Kidney (tissue), 14 donors: Measurements from ENCODE around the gene PAM16. TPM values are rescaled to one million over a fixed set of nuclear protein-coding genes. Genes with fewer than 3 reads are reported as not detected.

Source experiments
- DNase-seq, 5 donors: peaks; one replicate each; pipeline ENCODE4 v3.0.0-alpha.2; 2013 to 2020
- FAIRE-seq: peaks from 2 replicates; lab custom pipeline; 2012; peaks lifted over from hg19 to GRCh38; lab: Jason Lieb, UNC
- H3K27ac ChIP-seq, 2 donors: one replicate each; pipeline ENCODE4 v1.7.0; 2013; ENCODE audit warnings: low read depth in 2 of 2, low read length in 2 of 2, inconsistent platforms in 1 of 2
- H3K27me3 ChIP-seq: one replicate; pipeline ENCODE4 v1.7.1; 2013; ENCODE audit warnings: low read length, inconsistent platforms; ENCODE audit not compliant: control insufficient read depth, insufficient read depth
- H3K36me3 ChIP-seq, 3 donors: one replicate each; pipeline versions ENCODE4 v1.7.0 to v1.7.1; 2013; ENCODE audit warnings: low read length in 3 of 3, control low read depth in 1 of 3, inconsistent platforms in 1 of 3; ENCODE audit not compliant: insufficient read depth in 3 of 3, control insufficient read depth in 2 of 3
- H3K4me1 ChIP-seq, 3 donors: one replicate each; pipeline versions ENCODE4 v1.7.0 to v1.7.1; 2013; ENCODE audit warnings: low read length in 3 of 3, inconsistent platforms in 1 of 3, low read depth in 1 of 3; ENCODE audit not compliant: control insufficient read depth in 2 of 3, insufficient read depth in 2 of 3
- H3K4me3 ChIP-seq, 3 donors: one replicate each; pipeline versions ENCODE4 v1.7.0 to v1.8.1; 2013; ENCODE audit warnings: low read length in 3 of 3, control low read depth in 1 of 3, inconsistent platforms in 1 of 3
- H3K9ac ChIP-seq, 3 donors: one replicate each; pipeline versions ENCODE4 v1.7.0 to v1.7.1; 2013; ENCODE audit warnings: low read length in 3 of 3, control low read depth in 1 of 3, inconsistent platforms in 1 of 3
- H3K9me3 ChIP-seq, 3 donors: one replicate each; pipeline versions ENCODE4 v1.7.0 to v1.7.1; 2013; ENCODE audit warnings: low read length in 3 of 3, control low read depth in 1 of 3, inconsistent platforms in 1 of 3; ENCODE audit not compliant: control insufficient read depth in 2 of 3, insufficient read depth in 1 of 3
- CTCF ChIP-seq: IDR thresholded peaks from 3 replicates; pipeline ENCODE4 v1.5.1; 2012; ENCODE audit warnings: mild to moderate bottlenecking, moderate library complexity, borderline replicate concordance; ENCODE audit not compliant: insufficient read depth; ENCODE audit errors: extremely low read depth
- intact Hi-C: fragments of 100-400 bp; cut with DNase I; formaldehyde crosslinking; loops from one replicate; pipeline ENCODE4 v1.11.1; 2022
- polyA plus RNA-seq: library from polyadenylated mRNA; stranded (reverse); fragments of 350-450 nt; fragmentation: Illumina TruSeq; extraction: RNeasy Lipid Tissue Mini Kit (QIAGEN cat#74804); gene quantifications from one replicate; pipeline ENCODE4 v1.2.3, GENCODE V29; 2014; ENCODE audit warnings: low read depth, low replicate concordance; ENCODE audit not compliant: insufficient read depth
- total RNA-seq: library from RNA; stranded (reverse); fragmentation: NEBNext Ultra II Directional; extraction: Animal tissue kit (Norgen Biotek cat#: 25700); gene quantifications from one replicate; pipeline ENCODE4 v1.2.1, GENCODE V29; 2021
- donor health status: control.
- donor health status: control.
- donor health status: control.
- donor health status: control.
- donor health status: control.
- donor health status: DM: yes; HTN: yes; CAD: no.
- donor health status: Normal renal cell carcinoma (clear cell type).

The PAM16 gene
- total and polyA plus RNA-seq, 2 donors from 2014 or later = 29.4 to 61.1 TPM

- H3K4me3 ChIP-seq = no peak overlapping the region
- H3K9ac ChIP-seq = no peak overlapping the region
- intact Hi-C loops = no loop called here
- DNase-seq = peak in 1 of 5 donors; percentile 73
- peaks cover 0 to 31% (median 12%) of the 10 kb centered on the region in 3 donors for H3K36me3 ChIP-seq
- TF ChIP-seq CTCF = no peak
- H3K27ac ChIP-seq = no peak overlapping the region
- H3K9me3 ChIP-seq = no peaks in the 10 kb centered on the region
- peaks cover 0 to 9% (median 0%) of the 10 kb centered on the region in 3 donors for H3K4me1 ChIP-seq
- no peaks in the 10 kb centered on the region for H3K27me3 ChIP-seq
- no peak for FAIRE-seq
Observed at GRCh38 chr16:4338712-4339299, 12.3 kb downstream of the PAM16 start.

GRCh38 chr16:4338125-4338582 lies 13.0 kb downstream of the PAM16 start:
- Histone ChIP-seq H3K9ac (no peak overlapping the region), H3K4me3 (no peak overlapping the region), H3K36me3 (peaks cover 0 to 38% (median 12%) of the 10 kb centered on the region in 3 donors), H3K27me3 (no peaks in the 10 kb centered on the region), H3K27ac (no peak overlapping the region), H3K4me1 (peaks cover 0 to 9% (median 0%) of the 10 kb centered on the region in 3 donors), H3K9me3 (no peaks in the 10 kb centered on the region)
- no peak for FAIRE-seq
- no peak for DNase-seq
- intact Hi-C loops = no loop called here
- no peak for TF ChIP-seq CTCF

GRCh38 chr16:4337540-4338088 lies 13.5 kb downstream of the PAM16 start:
- no peak for FAIRE-seq
- peaks cover 0 to 40% (median 12%) of the 10 kb centered on the region in 3 donors for H3K36me3 ChIP-seq
- no peaks in the 10 kb centered on the region for H3K27me3 ChIP-seq
- H3K9me3 ChIP-seq = no peaks in the 10 kb centered on the region
- intact Hi-C loops = no loop called here
- H3K4me1 ChIP-seq = peaks cover 0 to 9% (median 0%) of the 10 kb centered on the region in 3 donors
- no peak overlapping the region for H3K27ac ChIP-seq
- H3K4me3 ChIP-seq = no peak overlapping the region
- no peak for DNase-seq
- no peak for TF ChIP-seq CTCF
- H3K9ac ChIP-seq = no peak overlapping the region
